HG03060 (cell line): Measurements from ENCODE around the gene SH3PXD2A.

ENCODE experiments used
- ATAC-seq: cut with Tn5 transposase; IDR thresholded peaks from one replicate; pipeline ENCODE4 v1.9.1; 2021; ENCODE audit warnings: low read depth, moderate number of reproducible peaks; ENCODE audit not compliant: unreplicated experiment

SH3PXD2A gene

DNA sequence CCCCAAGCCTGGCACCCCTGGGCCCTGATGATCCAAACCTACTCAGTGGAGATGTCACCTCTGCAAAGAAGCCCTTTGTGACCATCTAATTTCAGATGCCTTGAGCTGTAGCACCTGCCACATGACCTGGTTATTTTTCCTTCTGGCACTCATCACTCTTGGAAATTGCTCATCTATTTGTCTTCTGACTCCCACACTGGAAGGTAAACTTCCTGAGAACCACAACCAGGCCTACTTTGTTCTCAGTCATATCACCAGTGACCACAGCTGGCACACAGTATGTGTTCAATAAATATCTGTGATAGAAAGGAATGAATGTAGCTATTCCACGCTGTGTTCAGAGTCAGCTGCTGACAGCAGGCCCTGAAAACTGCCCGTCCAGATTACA is 97.1 kb downstream of the SH3PXD2A start:
- no peak for ATAC-seq

DNA sequence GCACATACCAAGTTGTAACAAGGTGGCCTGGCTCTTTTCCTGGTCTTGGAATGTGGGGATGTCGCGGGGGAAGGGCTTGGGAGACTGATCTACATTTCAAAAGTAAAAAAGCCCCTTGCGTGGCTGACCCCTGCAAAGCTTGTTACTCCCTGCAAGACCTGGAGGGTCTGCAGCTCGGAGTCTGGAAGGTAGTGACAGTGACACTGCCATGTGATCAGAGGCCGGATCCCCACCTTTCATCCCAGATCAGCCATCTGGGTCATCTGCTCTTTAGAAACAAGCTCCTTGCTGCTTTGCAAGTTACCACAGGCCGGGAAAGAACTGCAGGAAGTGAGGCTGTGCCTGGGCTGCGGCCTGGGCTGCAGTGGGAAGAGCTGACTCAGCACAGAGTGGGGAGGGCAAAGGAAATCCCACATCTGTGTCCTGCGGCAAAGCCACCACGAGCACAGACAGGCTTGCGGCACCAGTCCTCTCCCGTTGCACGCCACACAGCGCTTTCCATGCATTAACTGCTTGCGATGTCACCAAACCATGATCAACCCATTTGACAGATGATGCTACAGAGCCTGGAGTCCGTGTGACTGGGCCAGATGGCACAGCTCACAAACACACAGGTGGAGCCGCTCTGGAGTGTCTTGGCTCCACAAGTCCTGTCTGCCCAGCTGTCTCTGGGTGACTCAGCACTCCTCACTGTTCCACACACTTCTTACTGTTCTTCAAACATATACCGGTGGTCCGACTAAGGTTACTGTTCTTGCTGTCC is 97.7 kb downstream of the SH3PXD2A start:
- no peak for ATAC-seq

DNA sequence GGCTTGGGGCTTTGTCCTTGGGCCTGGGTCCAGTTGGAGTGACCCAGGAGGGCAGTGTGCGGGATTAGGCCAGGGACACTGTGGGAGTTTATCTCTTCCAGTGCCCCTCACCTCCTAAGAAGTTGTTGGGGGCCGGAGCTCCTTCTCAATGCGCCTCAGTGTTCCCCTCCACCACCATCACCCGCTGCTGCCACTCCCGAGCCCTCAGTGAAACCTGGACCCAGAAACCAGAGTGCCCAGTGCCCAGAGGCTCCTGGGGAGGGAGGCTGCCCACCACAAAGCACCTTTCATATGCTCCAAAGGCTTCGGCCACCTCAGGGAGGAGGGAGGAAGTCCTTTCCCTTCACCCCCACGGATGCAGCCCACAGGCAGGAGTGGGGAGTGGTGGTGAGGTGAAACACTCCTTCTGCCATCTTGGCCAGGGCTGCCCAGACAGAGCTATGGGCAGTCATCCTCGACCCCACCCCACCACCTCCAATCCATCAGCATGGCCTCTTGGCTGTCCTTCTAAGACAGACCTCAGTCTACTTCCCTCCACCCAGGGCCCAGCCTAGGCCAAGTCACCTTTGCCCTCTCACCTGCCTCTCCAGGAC is 99.0 kb downstream of the SH3PXD2A start:
- ATAC-seq, result no peak

DNA sequence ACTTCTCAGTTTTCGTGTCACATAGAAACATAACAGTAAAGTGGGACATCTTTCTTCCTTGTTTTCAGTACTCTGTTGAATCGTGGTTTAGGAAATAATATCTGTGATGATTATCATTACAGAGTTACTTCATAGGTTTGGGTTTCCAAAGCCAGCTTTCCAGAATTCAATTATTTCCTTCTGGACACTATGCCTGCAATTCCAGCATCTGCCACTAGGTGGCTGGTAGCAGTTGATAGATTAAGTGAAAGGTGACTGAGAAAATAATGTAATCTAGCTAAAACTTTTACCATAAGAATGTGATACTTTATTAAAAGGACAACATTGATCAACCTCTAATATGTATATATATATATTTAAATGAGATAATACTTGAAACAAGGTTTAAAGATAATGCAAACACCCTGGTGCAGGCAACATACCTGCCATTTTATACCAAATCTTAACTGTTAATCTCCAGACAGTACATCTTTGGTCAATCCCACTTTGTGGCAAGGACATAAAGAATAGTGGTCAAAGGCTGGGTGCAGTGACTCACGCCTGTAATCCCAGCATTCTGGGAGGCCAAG is 102.6 kb downstream of the SH3PXD2A start:
- no peak for ATAC-seq

DNA sequence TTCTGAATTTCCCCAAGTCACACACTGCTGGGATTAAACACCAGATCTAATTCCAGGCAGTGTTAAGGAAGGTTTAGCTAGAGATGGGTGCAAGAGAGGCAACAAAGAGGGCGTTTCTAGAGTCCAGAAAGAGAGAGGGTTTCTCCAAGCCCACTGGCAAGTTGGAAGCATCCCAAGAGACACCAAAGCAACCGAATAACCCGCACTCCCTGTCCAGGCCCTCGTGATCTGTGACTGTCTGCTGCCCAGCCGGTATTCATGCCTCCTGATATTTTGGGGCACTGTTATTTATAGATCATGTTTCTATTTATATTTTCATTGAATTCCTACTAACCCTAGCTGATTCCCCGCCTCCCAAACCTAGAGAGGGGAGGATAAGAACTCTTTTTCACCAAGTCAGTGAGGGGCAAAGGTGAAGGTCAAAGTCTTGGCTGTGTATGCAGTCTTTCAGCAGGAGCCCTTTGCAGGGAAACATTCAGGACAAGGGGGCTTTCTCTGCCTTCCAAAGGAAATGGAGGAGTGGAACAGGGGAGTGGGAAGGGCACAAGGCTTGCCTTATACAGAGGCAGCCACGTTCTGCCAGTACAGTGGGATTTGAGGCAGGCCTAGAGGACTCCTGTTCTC is 103.6 kb downstream of the SH3PXD2A start:
- no peak for ATAC-seq

DNA sequence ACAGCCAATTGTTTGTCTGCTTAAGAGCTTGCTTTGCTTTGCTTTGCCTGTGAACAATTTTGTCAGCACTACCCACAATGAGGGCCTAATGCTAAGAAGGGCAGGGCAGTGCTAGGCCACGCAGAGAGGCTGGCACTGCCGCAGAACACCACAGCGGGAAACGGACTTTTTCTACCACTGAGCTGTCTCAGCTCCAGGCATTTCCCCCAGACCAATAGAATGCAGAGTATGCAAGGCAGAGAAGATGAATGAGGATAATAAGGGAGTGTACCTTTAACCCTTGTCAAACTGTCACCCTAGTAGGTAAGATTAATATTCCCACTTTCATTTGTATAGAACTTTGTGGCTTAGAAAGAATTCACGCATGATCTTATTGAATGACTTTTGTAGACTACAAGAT is 104.5 kb downstream of the SH3PXD2A start:
- ATAC-seq, result no peak

DNA sequence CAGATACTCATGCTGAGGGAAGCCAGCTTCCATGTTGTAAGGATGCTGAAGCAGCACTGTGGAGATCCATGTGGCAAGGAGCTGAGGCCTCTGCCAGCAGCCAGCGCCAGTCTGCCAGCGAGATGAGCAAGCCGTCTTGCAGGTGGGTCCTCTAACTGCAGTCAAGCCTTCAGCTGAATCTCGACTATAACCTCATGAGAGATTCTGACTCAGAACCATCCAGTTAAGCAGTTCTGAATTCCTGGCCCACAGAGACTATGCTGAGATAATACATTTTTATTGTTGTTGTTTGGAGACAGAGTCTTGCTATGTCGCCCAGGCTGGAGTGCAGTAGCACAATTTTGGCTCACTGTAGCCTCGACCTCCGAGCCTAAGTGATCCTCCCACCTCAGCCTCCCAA is 105.6 kb downstream of the SH3PXD2A start:
- ATAC-seq, result no peak

DNA sequence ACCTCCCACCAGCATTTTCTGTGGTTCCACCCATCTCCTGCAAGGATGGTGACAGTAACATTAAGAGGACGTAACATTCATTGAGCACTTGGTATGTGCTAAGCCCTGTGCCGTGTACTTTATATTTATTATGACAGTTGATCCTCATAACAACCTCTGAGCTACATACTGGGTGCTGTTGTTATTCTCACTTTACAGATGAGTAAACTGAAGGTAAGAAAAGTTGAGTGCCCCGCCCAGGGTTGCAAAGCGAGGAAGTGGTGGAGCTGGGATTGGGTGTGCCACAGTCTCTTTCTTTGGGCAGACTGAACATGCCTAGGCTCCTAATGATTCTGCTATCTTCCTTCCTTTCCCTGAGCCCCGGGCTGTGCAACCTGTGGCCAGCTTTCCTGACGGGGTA is 107.4 kb downstream of the SH3PXD2A start:
- no peak for ATAC-seq

DNA sequence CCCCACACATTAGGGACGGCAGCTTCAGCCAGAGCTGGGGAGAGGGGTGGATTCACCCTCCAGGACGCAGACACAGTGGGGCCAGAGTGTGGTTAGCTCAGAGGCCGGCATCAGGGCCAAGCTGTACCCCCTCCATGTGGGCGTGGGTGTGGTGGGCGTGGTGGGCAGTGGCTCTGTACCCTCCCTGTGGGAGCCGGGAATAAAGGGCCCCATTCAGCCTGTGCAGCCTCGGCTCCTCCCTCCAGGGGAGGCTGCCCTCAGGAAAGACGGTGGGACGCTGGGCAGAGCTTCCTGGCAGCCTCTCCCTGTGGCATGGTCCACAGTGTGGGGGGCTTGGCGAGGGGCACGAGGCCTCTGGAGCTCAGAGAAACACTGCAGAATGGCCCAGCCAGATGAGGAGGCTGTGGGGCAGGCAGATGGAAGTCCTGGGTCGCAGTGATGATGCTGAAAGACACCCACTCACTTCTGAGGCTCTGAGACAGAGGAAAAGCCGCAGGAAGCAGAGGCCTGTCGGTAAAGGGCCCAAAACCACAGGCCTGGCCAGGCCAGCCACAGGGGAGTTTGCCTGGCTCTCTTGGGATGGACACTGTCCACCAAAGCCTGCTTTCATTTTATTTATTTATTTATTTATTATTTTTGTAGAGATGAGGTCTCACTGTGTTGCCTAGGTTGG is 108.0 kb downstream of the SH3PXD2A start:
- no peak for ATAC-seq

DNA sequence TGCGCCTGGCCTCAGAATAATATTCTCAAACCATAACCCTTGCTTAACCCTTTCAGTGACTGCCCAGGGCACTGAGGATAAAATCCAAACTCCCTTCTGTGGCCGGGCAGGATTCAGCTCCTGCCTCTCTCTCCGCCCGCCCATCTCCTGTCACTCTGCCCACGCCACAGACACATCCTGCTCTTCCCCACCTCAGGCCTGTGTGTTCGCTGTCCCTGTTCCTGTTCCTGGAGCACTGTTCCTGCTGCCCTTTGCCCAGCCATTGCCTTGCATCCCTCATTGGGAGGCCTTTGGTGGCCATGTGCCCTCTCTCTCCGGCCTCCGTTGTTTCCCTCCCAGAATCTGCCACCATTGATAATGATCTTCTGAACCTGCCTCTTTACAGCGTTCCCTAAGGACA is 108.8 kb downstream of the SH3PXD2A start:
- ATAC-seq, result no peak

DNA sequence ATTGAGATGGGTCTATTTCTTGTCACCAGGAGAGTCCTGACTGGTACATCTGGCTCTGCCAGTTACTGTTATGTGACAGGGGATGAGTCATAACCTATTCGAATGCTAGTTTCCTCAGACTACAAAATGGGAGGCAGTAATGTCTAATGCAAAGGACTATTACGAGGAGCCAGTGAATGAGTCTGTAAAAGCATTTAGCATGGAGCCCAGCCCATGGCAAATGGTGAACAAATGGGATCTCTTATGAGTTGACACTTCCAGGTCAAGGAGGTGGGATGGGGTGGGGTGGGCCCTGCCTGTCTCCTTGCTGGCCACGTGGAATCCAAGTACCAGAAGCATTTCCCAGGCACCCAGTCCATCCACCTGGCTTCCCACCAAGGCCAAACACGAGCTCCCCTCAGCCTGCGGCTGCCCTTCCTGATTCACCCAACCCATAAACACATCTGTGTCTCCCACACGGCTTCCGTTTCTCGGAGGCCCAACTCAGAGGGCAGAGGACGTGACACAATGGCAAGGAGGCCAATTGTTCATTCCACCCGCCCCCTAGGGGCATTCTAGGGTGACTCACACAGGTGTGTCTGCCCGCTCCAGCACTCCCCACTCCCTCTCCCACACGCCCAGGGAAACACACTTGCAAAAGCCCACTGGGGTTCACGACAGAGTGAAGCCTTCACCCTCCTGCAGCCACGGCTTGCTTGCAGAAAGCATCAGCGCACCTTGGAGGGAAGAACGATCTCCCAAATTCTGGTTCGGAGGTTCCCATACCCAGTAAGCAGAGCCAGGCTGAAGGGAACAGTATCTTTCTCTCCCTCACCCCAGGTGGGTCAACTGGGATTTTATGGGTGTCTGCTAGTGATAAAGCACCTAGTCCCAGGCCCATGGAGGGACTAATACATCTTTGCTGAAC is 109.8 kb downstream of the SH3PXD2A start:
- no peak for ATAC-seq

DNA sequence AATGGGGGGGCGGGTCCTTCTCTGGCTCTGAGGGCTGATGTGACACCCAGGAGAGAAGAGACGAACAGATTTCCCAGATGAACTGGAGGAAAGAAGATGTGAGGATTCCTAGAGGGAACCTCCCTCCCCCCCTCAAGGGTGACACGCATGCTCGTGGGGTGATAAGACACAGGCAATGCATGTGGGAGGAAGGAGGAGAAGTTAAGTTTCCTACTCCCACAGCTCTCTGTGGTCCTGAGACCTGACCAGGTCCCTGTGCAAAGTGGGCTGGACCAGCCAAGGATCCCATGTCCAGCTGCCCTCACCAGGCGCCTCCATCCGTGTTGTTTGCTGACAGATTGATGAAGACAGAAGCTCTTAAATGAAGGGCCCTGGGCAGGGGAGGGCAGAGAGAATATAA is 112.6 kb downstream of the SH3PXD2A start:
- no peak for ATAC-seq

DNA sequence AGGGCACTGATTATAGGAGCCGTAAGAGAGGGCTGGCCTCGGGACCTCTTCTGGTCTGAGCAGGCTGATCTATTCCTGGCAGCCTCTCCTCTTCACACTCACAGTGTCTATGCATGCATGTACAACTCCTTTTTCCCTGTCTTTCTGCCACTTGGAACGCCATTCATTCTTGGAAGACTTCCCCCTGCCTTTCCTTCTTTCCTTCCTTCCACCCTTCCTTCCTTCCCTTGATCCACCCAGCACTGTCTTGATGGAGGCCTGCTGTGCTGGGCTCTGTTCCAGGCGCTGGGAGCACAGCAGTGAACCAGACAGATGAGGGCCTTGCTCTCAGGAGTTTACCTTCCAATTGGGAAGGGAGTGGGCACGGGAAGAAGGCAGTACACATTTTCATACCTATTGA is 114.8 kb downstream of the SH3PXD2A start:
- ATAC-seq, result no peak

DNA sequence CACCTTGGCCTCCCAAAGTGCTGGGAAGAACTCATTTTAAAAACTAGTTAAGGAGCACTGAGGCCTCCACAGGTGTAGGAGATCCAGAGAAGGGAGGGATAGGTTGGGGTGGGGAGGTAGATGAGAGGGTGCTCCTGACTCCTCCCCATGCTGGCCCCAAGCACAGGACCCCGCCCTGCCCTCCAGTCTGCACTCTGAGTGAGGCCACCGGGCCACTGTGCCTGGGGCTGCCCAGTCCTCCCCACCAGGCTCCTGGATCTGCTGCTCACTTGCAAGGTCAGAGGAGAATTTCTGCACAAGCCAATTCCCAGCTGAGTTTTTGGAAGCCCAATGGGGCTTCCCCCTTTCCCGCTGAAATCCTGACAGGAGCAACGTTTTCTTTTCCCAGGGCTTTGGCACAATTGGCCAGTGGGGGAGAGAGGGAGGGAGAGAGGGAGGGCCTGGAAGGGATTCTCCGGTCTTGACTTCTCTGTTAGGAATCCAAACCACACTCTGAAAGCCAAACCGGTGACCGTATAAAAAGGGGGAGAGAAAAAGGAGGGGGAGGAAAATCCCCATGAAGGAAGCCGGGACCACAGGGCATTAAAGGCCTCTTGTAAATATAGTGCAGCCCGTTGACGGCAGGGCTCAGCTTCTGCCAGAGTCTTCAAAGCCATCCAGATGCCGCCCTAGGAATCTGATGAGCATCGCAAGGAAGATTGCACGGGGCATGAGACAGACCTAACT is 116.2 kb downstream of the SH3PXD2A start:
- ATAC-seq, result no peak

DNA sequence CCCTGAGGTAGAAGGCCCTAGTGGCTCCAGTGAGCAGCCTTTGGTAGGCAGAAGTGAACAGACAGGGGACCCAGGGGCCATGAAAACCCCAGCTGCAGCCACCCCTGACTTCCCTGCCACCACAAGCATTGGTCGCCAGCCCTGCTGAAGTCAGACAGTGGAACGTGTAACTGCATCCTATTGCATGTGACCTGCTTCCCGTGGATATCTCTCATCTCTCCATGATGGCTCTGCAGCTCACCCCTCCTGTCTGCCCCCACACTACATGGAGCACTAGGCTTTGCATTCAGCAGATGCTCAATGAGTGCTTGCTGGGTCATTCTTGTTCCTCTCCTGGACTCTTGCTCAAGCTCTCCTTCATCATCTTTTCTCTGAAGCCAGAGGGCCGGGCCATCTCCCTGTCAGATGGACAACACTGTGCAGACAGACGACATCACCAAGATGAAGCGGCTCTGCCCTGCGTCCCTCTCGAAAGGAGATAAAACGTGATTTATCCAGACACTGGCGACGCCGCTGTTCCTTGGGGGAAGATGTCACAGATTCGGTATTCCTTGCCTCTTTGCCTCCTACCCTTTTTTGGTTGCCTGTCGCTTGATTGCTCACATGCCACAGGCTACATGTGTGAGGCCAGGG is 117.5 kb downstream of the SH3PXD2A start:
- no peak for ATAC-seq

DNA sequence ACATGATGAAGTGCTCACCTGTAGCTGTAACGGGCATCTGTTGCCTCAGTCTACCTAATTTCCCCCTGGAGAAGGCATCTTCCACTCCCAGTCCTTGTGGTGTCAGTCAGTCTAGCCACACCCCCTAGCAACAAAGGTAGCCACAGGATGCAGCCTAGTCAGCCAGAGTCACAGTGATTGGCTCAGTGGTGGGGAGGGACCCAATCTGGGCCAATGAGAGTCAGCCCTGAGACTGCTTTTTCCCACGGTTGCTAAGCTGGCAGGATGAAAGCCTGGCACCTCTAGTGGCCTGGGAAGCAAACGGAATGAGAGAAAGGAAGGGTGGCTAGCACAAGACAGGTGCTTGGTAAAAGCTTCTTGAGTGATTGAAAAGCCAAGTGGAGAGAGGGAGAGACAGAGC is 118.6 kb downstream of the SH3PXD2A start:
- no peak for ATAC-seq

DNA sequence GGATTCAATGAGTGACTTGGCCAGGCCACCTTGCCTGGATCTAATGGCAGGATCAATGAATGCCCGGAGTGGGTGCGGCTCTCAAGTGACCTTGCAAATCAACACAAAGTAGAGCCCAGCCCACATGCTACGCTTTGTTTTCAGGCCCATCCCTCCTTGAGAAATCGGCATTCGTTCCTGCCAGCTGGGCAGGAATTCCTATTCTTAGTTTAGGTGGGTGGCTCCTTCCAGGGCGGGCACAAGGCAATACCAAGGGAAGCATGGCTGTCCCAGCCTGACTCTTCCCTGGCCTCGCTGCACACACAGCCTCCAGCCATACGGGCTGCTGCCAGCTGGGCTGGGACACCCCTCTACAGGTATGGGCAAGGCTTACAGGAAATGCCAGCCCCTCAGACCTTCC is 119.3 kb downstream of the SH3PXD2A start:
- ATAC-seq, result no peak

DNA sequence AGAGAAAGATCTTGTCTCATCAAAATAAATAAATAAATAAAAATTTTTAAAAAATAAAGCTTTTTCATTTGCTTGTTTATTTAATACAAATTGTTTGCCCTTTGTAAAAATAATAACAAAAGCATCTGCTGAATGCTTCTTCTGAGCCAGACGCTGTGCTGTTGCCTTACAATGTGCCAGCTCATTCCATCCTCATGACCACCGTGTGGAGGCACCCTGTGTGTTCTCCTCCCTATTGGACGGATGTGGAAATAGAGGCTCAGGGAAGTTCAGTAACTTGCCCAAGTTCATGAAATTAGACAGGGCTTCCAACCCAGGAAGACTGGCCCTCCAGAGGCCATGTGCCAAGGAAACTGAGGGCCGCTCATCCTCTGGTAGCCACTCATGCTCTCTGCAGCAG is 120.6 kb downstream of the SH3PXD2A start:
- ATAC-seq, result no peak

DNA sequence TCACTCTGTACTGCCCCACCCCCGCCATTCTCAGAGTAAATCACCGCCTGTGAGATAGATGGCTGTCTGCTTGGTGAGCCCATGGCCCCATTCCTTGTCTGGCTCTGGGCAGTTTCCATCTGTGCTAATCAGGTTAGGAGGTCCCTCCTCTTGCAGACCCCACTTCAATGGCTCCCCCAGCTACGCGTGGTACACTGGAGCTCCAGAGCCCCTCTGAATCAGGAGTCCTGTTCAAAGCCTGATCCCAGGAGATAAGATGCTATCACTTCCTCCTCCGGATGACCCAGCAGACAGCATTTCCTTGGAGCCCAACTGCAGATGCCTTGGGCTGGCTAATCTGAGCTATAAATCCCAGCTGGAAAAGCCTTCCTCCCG is 122.3 kb downstream of the SH3PXD2A start:
- no peak for ATAC-seq
